COR-L47 (cell line): ENCODE results near the gene FAM89B.
"Not testable (repeated sequence)": the region's sequence is repeated elsewhere in the genome, so short reads cannot be mapped to it uniquely, and the experiment has no call there.

Source experiments
- DNase-seq: peaks from one replicate; lab custom pipeline; 2025; lab: John Stamatoyannopoulos, UW

The FAM89B gene

DNA sequence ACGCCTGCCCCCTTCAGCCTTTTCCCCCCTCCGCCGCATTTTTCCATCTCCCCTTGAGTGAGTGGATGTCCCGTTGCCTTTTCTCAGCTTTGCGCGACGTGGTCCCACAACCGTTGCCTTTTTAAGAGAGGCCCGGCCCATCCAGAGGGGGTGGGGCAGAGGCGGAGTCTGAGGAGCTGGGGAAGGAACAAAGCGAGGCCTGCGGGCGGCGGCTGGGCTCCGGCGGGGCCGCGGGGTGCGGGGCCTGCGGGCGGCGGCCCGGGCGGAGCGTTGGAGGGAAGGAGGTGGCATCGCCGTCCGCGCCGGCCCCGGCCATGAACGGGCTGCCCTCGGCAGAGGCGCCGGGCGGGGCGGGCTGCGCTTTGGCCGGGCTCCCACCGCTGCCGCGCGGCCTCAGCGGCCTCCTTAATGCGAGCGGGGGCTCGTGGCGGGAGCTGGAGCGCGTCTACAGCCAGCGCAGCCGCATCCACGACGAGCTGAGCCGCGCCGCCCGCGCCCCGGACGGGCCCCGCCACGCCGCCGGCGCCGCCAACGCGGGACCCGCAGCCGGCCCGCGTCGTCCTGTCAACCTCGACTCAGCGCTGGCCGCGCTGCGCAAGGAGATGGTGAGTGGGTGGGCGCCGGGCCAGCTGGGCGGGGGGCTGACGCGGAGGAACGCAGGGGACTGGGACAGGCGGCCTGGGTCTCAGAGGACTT, at the start of gene FAM89B:
TSS of gene FAM89B (plus strand) at position 183 of the 696 bp plus-strand sequence. CDS start at position 315, 132 bp downstream.
- peak; percentile 57 for DNase-seq

- DNase-seq: not testable (repeated sequence)
Measured at GRCh38 chr11:65522718-65523630, 49.4 kb upstream of the FAM89B start.

- not testable (repeated sequence) for DNase-seq
Measured at GRCh38 chr11:65523631-65523968, 48.7 kb upstream of the FAM89B start.

DNA sequence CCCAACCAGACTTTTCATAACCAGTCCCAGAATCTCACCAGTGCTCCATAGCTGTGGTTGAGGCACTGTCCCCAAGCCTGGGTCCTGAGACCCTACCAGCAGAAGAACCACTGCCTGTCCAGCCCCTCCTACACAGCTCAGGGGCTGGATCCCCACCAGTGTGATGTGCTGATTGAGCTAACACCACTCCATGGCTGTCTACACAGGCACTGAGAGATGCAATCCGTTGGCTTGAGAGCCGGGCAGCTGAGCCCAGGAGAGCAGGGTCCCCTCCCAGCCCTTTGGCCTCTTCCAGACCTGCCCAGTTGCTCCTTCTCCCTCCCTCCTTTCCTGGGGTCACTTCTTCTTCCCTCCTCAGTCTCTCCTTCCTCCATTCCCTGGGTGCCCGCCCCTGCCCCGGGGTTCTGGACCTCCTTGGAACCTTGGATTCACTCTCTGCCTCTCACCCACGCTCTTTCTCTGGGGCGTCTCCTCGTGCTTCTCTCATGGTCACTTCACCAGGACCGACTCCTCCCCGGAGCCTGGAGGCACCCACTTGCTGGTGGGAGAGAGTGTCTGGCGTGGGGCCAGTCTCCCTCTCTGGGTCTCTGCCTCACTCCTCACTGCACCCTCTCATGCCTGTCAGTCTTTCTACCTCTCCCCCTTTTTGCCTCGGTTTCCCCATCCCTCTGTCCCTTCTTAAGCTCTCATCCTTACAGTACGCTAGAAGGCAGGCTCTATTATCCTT, 48.2 kb upstream of the FAM89B start:
- DNase-seq: no peak

DNA sequence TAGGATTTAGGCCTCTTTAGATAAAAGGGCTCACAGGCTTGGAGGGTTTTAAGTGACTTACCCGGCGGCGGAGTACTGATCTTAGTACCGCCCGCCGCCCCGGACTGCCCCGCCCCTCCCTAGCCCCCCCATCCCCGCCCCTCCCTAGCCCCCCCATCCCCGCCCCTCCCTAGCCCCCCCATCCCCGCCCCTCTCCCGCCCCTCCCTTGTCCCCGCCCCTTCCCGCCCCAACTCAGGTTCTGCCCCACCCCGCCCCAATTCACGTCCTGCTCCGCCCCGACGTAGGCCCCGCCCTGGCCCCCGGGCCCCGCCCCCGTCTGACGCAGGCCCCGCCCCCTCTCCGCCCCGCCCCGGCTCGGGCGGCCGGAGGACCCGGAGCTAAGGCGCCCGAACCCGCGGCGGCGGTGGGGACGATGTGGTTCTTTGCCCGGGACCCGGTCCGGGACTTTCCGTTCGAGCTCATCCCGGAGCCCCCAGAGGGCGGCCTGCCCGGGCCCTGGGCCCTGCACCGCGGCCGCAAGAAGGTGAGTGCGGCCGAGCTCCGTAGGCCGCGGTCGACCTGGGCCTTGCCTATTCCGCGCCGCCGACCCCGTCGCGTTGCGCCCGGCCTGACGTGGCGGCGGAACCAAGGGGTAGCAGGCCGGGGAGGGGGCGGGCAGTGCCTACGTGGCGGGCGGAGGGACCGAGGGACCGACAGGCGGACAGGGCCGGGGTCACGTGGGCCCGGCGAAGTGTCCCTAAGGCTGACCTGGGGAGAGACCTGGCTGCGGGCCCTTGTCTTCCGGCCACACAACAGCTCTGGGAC, 47.4 kb upstream of the FAM89B start, which contains the start of gene SCYL1:
TSS of gene SCYL1 (plus strand) at position 343 of the 805 bp plus-strand sequence. CDS start at position 414, 71 bp downstream.
- DNase-seq: peak; percentile 43

- DNase-seq: no peak
Measured at GRCh38 chr11:65525546-65526480, 46.5 kb upstream of the FAM89B start.

- no peak for DNase-seq
Measured at GRCh38 chr11:65526744-65527143, 45.6 kb upstream of the FAM89B start.

DNA sequence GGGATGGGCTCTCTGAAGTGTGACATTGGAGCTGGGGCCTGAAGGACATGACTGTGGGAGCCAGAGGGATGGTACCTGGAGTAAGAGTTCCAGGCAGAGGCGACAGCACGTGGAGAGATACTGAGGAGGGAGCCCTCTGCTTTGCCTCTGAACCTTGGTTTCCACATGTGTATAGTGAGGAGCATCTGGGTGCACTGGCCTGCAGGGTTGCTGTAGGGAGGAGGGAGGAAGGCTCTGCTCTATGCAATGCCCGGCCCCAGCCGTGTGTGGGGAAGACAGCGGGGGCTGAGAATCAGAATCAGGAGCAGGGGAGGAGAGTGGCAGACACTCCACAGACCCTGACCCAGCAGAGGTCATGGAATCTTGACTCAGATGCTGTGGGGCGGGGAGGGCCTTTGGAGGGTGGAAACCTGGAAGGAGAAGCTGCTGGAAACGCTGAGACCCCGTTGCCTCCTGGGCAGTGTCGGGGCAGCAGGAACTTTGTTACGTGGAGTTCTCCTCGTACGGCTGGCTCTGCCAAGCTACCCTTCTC, 43.5 kb upstream of the FAM89B start:
- DNase-seq: no peak

- DNase-seq: no peak
Measured at GRCh38 chr11:65529475-65530156, 42.7 kb upstream of the FAM89B start.

DNA sequence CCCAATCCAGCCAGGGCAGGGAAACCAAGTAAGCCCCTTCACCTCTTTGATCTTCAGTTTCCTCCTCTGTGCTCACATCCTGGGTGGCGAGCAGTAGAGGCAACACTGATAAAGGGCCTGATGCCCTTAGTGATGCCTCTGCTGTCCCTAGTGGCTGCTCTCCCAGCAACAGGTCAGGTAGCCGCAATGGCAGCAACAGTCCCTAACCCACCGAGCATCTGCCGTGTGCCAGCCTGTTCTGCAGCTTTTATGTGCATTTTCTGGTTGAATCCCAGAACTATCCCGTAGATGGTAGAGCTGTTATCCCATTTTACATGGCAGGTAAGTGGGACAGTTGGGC, 42.2 kb upstream of the FAM89B start:
- DNase-seq: no peak

DNA sequence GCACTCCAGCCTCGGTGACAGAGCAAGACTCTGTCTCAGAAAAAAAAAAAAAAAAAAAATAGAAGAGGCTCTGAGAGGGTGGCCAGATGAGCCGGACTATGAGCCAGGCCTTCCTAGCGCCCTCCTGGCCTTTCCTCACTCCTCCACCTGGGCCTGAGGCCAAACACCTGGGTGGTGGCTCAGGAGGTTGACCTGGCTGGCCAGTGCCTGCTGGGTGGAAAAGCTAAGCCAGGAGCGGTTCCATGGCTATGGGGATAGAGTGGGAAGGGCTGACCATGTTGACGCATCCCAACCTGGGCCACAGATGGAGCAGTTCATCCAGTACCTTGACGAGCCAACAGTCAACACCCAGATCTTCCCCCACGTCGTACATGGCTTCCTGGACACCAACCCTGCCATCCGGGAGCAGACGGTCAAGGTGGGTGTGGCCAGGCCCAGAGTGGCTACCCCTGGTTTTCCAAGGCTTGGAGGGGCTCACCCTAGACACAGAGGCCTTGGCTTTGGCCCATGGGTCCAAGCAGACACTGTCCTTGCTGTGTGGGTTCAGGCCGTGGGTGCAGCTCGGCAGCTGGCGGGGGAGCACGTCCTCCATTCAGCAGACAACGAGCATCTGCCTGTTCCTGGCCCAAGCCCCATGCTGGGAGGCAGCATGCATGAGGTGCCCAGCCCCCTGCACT, 39.8 kb upstream of the FAM89B start:
- DNase-seq: no peak

GRCh38 chr11:65535102-65535501, 37.2 kb upstream of the FAM89B start:
- DNase-seq: no peak

DNA sequence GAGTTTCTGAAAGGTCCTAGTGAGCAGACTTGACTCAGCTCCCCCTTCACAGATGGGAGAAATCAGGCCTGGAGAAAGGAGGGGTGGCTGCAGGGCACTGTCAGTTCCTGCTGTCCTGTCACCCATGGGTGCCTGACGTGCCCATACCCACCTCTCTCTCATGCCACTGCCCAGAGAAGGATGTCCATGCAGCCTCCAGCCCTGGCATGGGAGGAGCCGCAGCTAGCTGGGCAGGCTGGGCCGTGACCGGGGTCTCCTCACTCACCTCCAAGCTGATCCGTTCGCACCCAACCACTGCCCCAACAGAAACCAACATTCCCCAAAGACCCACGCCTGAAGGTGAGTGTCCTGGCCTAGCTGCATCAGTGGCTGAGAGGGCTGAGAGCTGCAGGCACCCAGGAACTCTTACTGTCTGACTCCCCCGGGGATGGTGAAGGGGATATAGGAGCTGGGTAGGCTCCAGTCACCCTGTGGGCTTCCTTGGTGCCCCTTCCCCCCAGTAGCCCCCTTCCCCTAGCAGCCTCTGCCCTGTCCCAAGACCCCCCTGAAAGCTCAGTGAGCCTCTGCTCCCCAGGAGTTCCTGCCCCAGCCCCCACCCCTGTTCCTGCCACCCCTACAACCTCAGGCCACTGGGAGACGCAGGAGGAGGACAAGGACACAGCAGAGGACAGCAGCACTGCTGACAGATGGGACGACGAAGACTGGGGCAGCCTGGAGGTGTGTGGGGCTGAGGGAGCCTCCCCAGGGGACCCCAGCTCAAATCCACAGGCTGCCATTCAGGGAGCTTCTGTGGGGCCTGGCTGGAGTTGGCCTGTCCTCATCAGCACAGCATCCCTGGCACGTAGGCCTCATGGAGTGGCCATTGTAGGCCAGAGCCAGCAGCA, 35.7 kb upstream of the FAM89B start:
- no peak for DNase-seq

DNA sequence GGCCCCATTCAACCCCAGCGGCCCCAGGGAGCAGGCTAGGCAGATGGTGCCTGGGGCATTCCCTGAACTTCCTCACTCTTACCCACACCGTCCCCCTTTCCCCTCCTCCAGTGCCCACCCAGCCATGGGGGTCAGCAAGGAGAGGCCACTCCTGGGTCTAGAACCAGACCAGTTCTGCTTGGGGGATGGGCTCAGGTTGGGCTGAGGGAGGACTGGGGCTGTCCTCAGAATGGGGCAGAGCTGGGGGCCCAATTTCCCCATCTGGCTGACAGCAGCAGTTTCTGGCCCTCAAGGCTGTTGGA, 35.1 kb upstream of the FAM89B start:
- DNase-seq: no peak

- no peak for DNase-seq
Measured at GRCh38 chr11:65537620-65538231, 34.6 kb upstream of the FAM89B start.

DNA sequence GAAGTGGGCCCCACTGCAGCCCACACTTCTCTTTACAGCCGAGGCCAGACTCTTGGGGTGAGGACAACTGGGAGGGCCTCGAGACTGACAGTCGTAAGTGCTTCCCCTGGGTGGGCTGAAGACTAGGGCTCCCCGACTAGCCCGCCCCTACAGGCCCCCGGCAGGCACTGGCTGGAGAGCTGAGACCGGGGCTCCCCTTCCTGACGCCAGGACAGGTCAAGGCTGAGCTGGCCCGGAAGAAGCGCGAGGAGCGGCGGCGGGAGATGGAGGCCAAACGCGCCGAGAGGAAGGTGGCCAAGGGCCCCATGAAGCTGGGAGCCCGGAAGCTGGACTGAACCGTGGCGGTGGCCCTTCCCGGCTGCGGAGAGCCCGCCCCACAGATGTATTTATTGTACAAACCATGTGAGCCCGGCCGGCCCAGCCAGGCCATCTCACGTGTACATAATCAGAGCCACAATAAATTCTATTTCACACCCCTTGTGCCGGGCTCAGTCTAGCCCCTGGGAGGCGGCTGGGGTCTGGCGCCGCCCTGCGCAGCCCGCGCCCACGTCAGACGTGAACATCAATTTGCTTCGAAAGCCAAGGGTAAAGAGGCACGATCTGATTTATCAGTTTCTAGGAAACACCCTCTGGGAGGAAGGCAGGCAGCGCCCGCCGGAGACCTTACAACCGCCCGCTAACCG, 34.0 kb upstream of the FAM89B start:
- no peak for DNase-seq
